RWPE1 (cell line): ENCODE measurements around the gene MICALL2.

ENCODE experiments used
- CTCF ChIA-PET: fragments of 350-600 bp; sonication (Branson Sonifier 250); formaldehyde crosslinking; extraction: SDS; loops from one replicate; lab custom pipeline; 2021; lab: Yijun Ruan, JAX
- POLR2A ChIA-PET: fragments of 400-600 bp; formaldehyde crosslinking; extraction: SDS; loops from one replicate; lab custom pipeline; 2020; ENCODE audit warnings: antibody characterized with exemption; ENCODE audit not compliant: low non-redundant PET; lab: Yijun Ruan, JAX
- DNase-seq: peaks from one replicate; pipeline ENCODE4 v3.0.0; 2012; ENCODE audit warnings: low spot score
- H3K27ac ChIP-seq: fragments of 450-650 bp; 2 replicates; pipeline ENCODE4 v1.5.1; 2017
- CTCF ChIP-seq: fragments of 450-650 bp; conservative IDR thresholded peaks from 2 replicates; pipeline ENCODE4 v1.5.1; 2017; ENCODE audit warnings: low read depth, mild to moderate bottlenecking

MICALL2 gene

GRCh38 chr7:1391449-1391848, 67.8 kb downstream of the MICALL2 start:
- H3K27ac ChIP-seq, result no peak overlapping the region
- TF ChIP-seq CTCF, result no peak
- POLR2A ChIA-PET, result no interaction called here
- CTCF ChIA-PET, result no interaction called here
- no peak for DNase-seq

GRCh38 chr7:1388703-1389335, 70.5 kb downstream of the MICALL2 start:
- POLR2A ChIA-PET, result no interaction called here
- TF ChIP-seq CTCF, result no peak
- DNase-seq, result no peak
- CTCF ChIA-PET, result no interaction called here
- no peak overlapping the region for H3K27ac ChIP-seq

GRCh38 chr7:1388021-1388702, 71.1 kb downstream of the MICALL2 start:
- POLR2A ChIA-PET, result no interaction called here
- DNase-seq, result no peak
- TF ChIP-seq CTCF, result no peak
- no peak overlapping the region for H3K27ac ChIP-seq
- CTCF ChIA-PET, result no interaction called here

GRCh38 chr7:1387261-1387660, 72.0 kb downstream of the MICALL2 start:
- no peak overlapping the region for H3K27ac ChIP-seq
- DNase-seq, result no peak
- POLR2A ChIA-PET, result no interaction called here
- CTCF ChIA-PET, result interaction anchor here (0.6 kb wide), 1 partner anchor 997 kb away, joined by 4 read pairs; no protein-coding TSS in a partner anchor
- no peak for TF ChIP-seq CTCF

GRCh38 chr7:1386623-1387220, 72.5 kb downstream of the MICALL2 start:
- TF ChIP-seq CTCF, result no peak
- ChIA-PET CTCF (no interaction called here), POLR2A (no interaction called here)
- no peak for DNase-seq
- no peak overlapping the region for H3K27ac ChIP-seq

GRCh38 chr7:1385809-1386622, 73.3 kb downstream of the MICALL2 start:
- POLR2A ChIA-PET, result no interaction called here

More at GRCh38 chr7:1385809-1386622, 73.3 kb downstream of the MICALL2 start:
- DNase-seq, result no peak
- TF ChIP-seq CTCF, result no peak
- CTCF ChIA-PET, result interaction anchor here (0.6 kb wide), 1 partner anchor 36 kb away, joined by 4 read pairs; no protein-coding TSS in a partner anchor
- no peak overlapping the region for H3K27ac ChIP-seq
